Loucy (cell line): ENCODE measurements around the gene MYOT.

ENCODE experiments used
- CTCF ChIP-seq: fragments of 200-600 bp; sonication (generic); conservative IDR thresholded peaks from 2 replicates; pipeline ENCODE4 v1.5.1; 2014; ENCODE audit warnings: mild to moderate bottlenecking, antibody characterized with exemption, low read length
- EZH2phosphoT487 ChIP-seq: fragments of 200-600 bp; IDR thresholded peaks from 2 replicates; pipeline ENCODE4 v1.6.1; 2018; ENCODE audit warnings: antibody characterized with exemption, mild to moderate bottlenecking, moderate library complexity, borderline replicate concordance

GRCh38 chr5:137836298-137836697, 31.4 kb upstream of the MYOT start:
- no peak for TF ChIP-seq CTCF
- no peak for TF ChIP-seq EZH2phosphoT487
